ENCODE results near the gene ARHGEF6. TPM values are rescaled to one million over a fixed set of nuclear protein-coding genes. Genes with fewer than 3 reads are reported as not detected.

The ARHGEF6 gene
- total and polyA plus RNA-seq, 2 experiments from 2014 or later = 3.5 to 3.7 TPM

DNA sequence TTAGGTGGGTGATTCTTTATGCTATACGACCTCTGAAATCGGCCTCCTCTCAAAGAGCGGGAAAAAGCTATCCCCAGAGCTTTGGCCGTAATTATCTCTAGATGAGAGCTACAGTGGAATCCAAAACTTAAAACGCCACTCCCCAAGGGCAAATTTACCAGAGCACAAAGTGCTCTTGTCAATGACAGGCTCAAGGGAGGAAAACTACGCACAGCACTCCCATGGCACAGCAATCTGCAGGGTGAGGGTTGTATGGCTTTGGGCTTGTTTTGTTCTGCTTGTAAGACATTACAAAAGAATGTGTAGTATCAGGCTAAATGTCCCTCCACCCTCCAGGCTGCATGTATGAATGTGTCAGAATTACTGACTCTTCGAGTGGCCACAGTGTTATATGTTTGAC is 44.0 kb downstream of the ARHGEF6 start:
- no peak overlapping the region for H2AFZ ChIP-seq
- H3K27me3 ChIP-seq = no peaks in the 10 kb centered on the region
- no peak overlapping the region for H3K4me2 ChIP-seq
- H3K9me3 ChIP-seq (ENCODE audit: low read depth) = peaks cover 4% of the 10 kb centered on the region
- H3K4me3 ChIP-seq = no peak overlapping the region
- 73% methylated on average over 7 of the region's 7 CpGs for WGBS (ENCODE audit: low lambda C conversion rate, missing lambda C conversion rate)
- H3K4me1 ChIP-seq (ENCODE audit: insufficient read depth) = no peaks in the 10 kb centered on the region
- no peak overlapping the region for H3K27ac ChIP-seq
- no peaks in the 10 kb centered on the region for H3K9me2 ChIP-seq (replicated peaks; ENCODE audit: insufficient read depth)
- no peaks in the 10 kb centered on the region for H3K36me3 ChIP-seq (replicated peaks; ENCODE audit: insufficient read depth, low read depth)
- no peaks in the 10 kb centered on the region for H4K20me1 ChIP-seq (ENCODE audit: insufficient read depth, poor library complexity, severe bottlenecking)
- no peak for DNase-seq (ENCODE audit: low spot score)
- no peaks in the 10 kb centered on the region for H3K79me2 ChIP-seq
- TF ChIP-seq, protein P1, sequence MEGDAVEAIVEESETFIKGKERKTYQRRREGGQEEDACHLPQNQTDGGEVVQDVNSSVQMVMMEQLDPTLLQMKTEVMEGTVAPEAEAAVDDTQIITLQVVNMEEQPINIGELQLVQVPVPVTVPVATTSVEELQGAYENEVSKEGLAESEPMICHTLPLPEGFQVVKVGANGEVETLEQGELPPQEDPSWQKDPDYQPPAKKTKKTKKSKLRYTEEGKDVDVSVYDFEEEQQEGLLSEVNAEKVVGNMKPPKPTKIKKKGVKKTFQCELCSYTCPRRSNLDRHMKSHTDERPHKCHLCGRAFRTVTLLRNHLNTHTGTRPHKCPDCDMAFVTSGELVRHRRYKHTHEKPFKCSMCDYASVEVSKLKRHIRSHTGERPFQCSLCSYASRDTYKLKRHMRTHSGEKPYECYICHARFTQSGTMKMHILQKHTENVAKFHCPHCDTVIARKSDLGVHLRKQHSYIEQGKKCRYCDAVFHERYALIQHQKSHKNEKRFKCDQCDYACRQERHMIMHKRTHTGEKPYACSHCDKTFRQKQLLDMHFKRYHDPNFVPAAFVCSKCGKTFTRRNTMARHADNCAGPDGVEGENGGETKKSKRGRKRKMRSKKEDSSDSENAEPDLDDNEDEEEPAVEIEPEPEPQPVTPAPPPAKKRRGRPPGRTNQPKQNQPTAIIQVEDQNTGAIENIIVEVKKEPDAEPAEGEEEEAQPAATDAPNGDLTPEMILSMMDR (IDR thresholded peaks at IDR 0.05; ENCODE audit: poor library complexity) = no peak
- TF ChIP-seq EZH2phosphoT487 (IDR thresholded peaks at IDR 0.05; ENCODE audit: low read depth, severe bottlenecking, unreplicated experiment) = no peak
- TF ChIP-seq EZH2 (IDR thresholded peaks at IDR 0.05; ENCODE audit: borderline replicate concordance) = no peak

DNA sequence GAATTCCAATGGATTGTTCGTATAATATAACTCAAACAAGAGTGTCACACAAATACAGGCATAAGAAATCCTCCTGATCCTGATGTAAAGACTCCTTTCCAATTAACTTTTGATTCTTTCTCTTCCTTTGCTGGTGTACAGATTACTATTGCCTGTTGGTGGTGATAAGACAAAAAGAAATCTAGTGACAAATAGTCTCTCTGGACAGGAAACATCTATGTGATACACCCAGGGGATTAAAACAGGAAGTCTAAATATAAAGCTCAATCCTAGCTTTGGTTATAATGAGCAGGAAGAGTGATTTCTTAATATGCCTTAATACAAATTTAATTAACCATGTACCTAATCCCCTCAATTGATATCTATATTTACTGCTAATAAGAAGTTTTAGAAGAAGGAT is 45.1 kb downstream of the ARHGEF6 start:
- no peak for DNase-seq (ENCODE audit: low spot score)
- 85% methylated on average over 1 of the region's 1 CpG for WGBS (ENCODE audit: low lambda C conversion rate, missing lambda C conversion rate)
- Histone ChIP-seq H3K36me3 (replicated peaks; ENCODE audit: insufficient read depth, low read depth) (no peaks in the 10 kb centered on the region), H3K4me3 (no peak overlapping the region), H3K27ac (no peak overlapping the region), H3K9me3 (ENCODE audit: low read depth) (peaks cover 4% of the 10 kb centered on the region), H3K9me2 (replicated peaks; ENCODE audit: insufficient read depth) (no peaks in the 10 kb centered on the region), H2AFZ (no peak overlapping the region), H3K4me2 (no peak overlapping the region), H4K20me1 (ENCODE audit: insufficient read depth, poor library complexity, severe bottlenecking) (no peaks in the 10 kb centered on the region), H3K27me3 (no peaks in the 10 kb centered on the region), H3K79me2 (no peaks in the 10 kb centered on the region), H3K4me1 (ENCODE audit: insufficient read depth) (no peaks in the 10 kb centered on the region)
- TF ChIP-seq, protein P1 (IDR thresholded peaks at IDR 0.05; ENCODE audit: poor library complexity) = no peak
- no peak for TF ChIP-seq EZH2 (IDR thresholded peaks at IDR 0.05; ENCODE audit: borderline replicate concordance)
- no peak for TF ChIP-seq EZH2phosphoT487 (IDR thresholded peaks at IDR 0.05; ENCODE audit: low read depth, severe bottlenecking, unreplicated experiment)

DNA sequence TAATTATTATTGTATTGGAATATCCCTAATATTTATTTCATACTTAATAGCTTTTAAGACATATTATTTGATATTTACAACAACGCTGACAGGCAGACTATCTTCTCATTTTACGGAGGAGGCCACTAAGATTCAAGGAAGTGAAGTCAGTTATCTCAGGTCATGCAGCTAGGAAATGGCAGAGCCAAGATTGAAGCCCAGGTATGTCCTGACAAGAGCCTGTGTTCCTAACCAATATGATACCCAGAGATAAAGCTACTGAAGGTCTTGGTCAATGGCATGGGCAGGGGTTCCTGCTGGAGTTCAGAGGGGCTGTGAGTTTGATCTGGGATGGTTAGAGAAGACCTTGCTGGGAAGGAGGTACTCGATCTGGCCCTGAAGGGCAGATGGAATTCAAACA is 47.1 kb downstream of the ARHGEF6 start:
- H3K27me3 ChIP-seq = no peaks in the 10 kb centered on the region
- H3K4me2 ChIP-seq = no peak overlapping the region
- H3K9me3 ChIP-seq (ENCODE audit: low read depth) = peaks cover 4% of the 10 kb centered on the region
- TF ChIP-seq, protein P1 (IDR thresholded peaks at IDR 0.05; ENCODE audit: poor library complexity) = no peak
- TF ChIP-seq EZH2phosphoT487 (IDR thresholded peaks at IDR 0.05; ENCODE audit: low read depth, severe bottlenecking, unreplicated experiment) (no peak), EZH2 (IDR thresholded peaks at IDR 0.05; ENCODE audit: borderline replicate concordance) (no peak)
- no peak overlapping the region for H3K27ac ChIP-seq
- DNase-seq (ENCODE audit: low spot score) = no peak
- no peak overlapping the region for H3K4me3 ChIP-seq
- no peaks in the 10 kb centered on the region for H4K20me1 ChIP-seq (ENCODE audit: insufficient read depth, poor library complexity, severe bottlenecking)
- no peaks in the 10 kb centered on the region for H3K36me3 ChIP-seq (replicated peaks; ENCODE audit: insufficient read depth, low read depth)
- H3K79me2 ChIP-seq = no peaks in the 10 kb centered on the region
- no peak overlapping the region for H2AFZ ChIP-seq
- no peaks in the 10 kb centered on the region for H3K4me1 ChIP-seq (ENCODE audit: insufficient read depth)
- H3K9me2 ChIP-seq (replicated peaks; ENCODE audit: insufficient read depth) = no peaks in the 10 kb centered on the region
- WGBS (ENCODE audit: low lambda C conversion rate, missing lambda C conversion rate) = 83% methylated on average over 3 of the region's 3 CpGs

DNA sequence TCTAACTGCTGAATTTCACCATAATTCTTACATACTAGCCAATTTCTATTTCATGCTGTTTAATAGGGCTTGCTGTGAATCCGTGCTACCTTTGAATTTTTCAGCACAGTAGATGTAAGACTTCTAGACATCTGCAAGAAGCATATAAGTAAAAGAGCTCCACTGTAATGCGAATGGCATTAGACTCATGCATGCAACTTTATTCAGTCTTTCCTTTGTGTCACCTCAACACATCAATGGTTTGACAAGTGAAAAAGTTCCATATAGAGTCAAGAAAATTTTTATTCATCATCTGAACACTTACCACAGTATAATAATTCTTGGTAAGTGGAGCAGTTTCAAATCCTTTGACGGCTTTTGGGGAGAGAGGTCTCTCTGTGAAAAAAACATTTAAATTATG is 48.9 kb downstream of the ARHGEF6 start:
- H3K36me3 ChIP-seq (replicated peaks; ENCODE audit: insufficient read depth, low read depth) = no peaks in the 10 kb centered on the region
- peaks cover 4% of the 10 kb centered on the region for H3K9me3 ChIP-seq (ENCODE audit: low read depth)
- H4K20me1 ChIP-seq (ENCODE audit: insufficient read depth, poor library complexity, severe bottlenecking) = no peaks in the 10 kb centered on the region
- DNase-seq (ENCODE audit: low spot score) = no peak
- no peaks in the 10 kb centered on the region for H3K79me2 ChIP-seq
- H3K27me3 ChIP-seq = no peaks in the 10 kb centered on the region
- no peak for TF ChIP-seq EZH2phosphoT487 (IDR thresholded peaks at IDR 0.05; ENCODE audit: low read depth, severe bottlenecking, unreplicated experiment)
- TF ChIP-seq, protein P1 (IDR thresholded peaks at IDR 0.05; ENCODE audit: poor library complexity) = no peak
- no peak for TF ChIP-seq EZH2 (IDR thresholded peaks at IDR 0.05; ENCODE audit: borderline replicate concordance)
- 68% methylated on average over 3 of the region's 3 CpGs for WGBS (ENCODE audit: low lambda C conversion rate, missing lambda C conversion rate)
- no peak overlapping the region for H3K27ac ChIP-seq
- H3K4me2 ChIP-seq = no peak overlapping the region
- no peaks in the 10 kb centered on the region for H3K9me2 ChIP-seq (replicated peaks; ENCODE audit: insufficient read depth)
- no peak overlapping the region for H2AFZ ChIP-seq
- H3K4me3 ChIP-seq = no peak overlapping the region
- H3K4me1 ChIP-seq (ENCODE audit: insufficient read depth) = no peaks in the 10 kb centered on the region

Measured in hepatocyte (in vitro differentiated cells).